ENCODE measurements around the gene UBXN6. TPM values are rescaled to one million over a fixed set of nuclear protein-coding genes. Genes with fewer than 3 reads are reported as not detected.

Gene UBXN6
- total and polyA plus RNA-seq, 2 experiments from 2014 or later, result 19.1 to 21.6 TPM

DNA sequence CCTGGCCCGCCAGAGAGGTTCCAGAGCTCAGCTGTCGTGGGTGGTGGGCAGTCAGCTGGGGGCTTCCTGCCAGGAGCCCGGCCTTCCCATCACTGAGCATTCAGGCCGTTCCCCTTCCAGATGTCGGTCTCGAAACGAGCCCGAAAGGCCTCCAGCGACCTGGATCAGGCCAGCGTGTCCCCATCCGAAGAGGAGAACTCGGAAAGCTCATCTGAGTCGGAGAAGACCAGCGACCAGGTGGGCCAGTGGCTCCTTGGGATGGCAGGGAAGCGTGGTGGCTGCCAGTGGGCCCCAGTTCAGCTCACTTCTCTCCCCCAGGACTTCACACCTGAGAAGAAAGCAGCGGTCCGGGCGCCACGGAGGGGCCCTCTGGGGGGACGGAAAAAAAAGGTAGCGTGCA, 33.9 kb upstream of the UBXN6 start:
- Histone ChIP-seq H3K4me3 (no peak overlapping the region), H3K36me3 (ENCODE audit: insufficient read depth) (peaks cover 21% of the 10 kb centered on the region; the same call in 1 of the 2 replicates), H3K4me1 (ENCODE audit: insufficient read depth) (no peaks in the 10 kb centered on the region), H3F3A (replicated peaks; ENCODE audit: low read depth) (0 out of 2 replicates have a peak, but pooled peaks cover 9% of the 10 kb centered on the region), H3K27ac (ENCODE audit: low read depth) (no peak overlapping the region), H3K79me2 (replicated peaks; ENCODE audit: insufficient read depth) (no peaks in the 10 kb centered on the region), H3K27me3 (ENCODE audit: insufficient read depth) (no peaks in the 10 kb centered on the region), H3K4me2 (no peak overlapping the region), H4K20me1 (replicated peaks; ENCODE audit: insufficient read depth) (no peaks in the 10 kb centered on the region; the same call in 1 of the 2 replicates), H3K9me2 (ENCODE audit: insufficient read depth) (no peaks in the 10 kb centered on the region), H2AFZ (no peak overlapping the region)
- TF ChIP-seq EZH2 (IDR thresholded peaks at IDR 0.05; ENCODE audit: low read depth, unreplicated experiment) (no peak), STAT1 (IDR thresholded peaks at IDR 0.05; ENCODE audit: unreplicated experiment) (no peak)
- TF ChIP-seq, protein P1, sequence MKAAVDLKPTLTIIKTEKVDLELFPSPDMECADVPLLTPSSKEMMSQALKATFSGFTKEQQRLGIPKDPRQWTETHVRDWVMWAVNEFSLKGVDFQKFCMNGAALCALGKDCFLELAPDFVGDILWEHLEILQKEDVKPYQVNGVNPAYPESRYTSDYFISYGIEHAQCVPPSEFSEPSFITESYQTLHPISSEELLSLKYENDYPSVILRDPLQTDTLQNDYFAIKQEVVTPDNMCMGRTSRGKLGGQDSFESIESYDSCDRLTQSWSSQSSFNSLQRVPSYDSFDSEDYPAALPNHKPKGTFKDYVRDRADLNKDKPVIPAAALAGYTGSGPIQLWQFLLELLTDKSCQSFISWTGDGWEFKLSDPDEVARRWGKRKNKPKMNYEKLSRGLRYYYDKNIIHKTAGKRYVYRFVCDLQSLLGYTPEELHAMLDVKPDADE (IDR thresholded peaks at IDR 0.05), result no peak
- no peaks in the 10 kb centered on the region for H3K4me1 Mint-ChIP-seq
- ATAC-seq (no peak), DNase-seq (ENCODE audit: low spot score) (no peak)
- no peaks in the 10 kb centered on the region; the same call in 2 of the 3 replicates for H3K9me3 Mint-ChIP-seq
- no peak overlapping the region for H3K27ac Mint-ChIP-seq
- no peaks in the 10 kb centered on the region for H3K27me3 Mint-ChIP-seq (ENCODE audit: insufficient read depth, low read depth, poor library complexity)
- no peak overlapping the region for H3K4me3 Mint-ChIP-seq
- peaks cover 41% of the 10 kb centered on the region for H3K36me3 Mint-ChIP-seq (ENCODE audit: low read depth)

DNA sequence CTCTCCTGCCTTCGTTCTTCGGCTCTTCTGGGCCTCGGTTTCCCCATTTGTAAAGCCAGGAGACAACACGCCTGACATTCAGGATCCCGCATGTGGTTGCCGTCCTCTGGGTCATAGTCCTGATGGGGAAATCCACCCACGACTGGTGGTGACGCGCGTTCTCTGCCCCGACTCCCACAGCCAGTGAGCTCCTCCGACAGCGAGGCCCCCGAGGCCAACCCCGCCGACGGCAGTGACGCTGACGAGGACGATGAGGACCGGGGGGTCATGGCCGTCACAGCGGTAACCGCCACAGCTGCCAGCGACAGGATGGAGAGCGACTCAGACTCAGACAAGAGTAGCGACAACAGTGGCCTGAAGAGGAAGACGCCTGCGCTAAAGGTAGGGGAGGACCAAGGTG, 30.9 kb upstream of the UBXN6 start:
- DNase-seq (ENCODE audit: low spot score), result no peak
- peaks cover 21% of the 10 kb centered on the region; the same call in 1 of the 2 replicates for H3K36me3 ChIP-seq (ENCODE audit: insufficient read depth)
- H3K4me2 ChIP-seq, result no peak overlapping the region
- H2AFZ ChIP-seq, result no peak overlapping the region
- no peaks in the 10 kb centered on the region; the same call in 1 of the 2 replicates for H4K20me1 ChIP-seq (replicated peaks; ENCODE audit: insufficient read depth)
- H3K9me3 Mint-ChIP-seq, result no peaks in the 10 kb centered on the region; the same call in 2 of the 3 replicates
- no peak overlapping the region for H3K4me3 Mint-ChIP-seq
- no peak overlapping the region for H3K27ac ChIP-seq (ENCODE audit: low read depth)
- peaks cover 47% of the 10 kb centered on the region for H3K36me3 Mint-ChIP-seq (ENCODE audit: low read depth)
- no peak overlapping the region for H3K27ac Mint-ChIP-seq
- no peaks in the 10 kb centered on the region for H3K9me2 ChIP-seq (ENCODE audit: insufficient read depth)
- 0 out of 2 replicates have a peak, but pooled peaks cover 3% of the 10 kb centered on the region for H3K79me2 ChIP-seq (replicated peaks; ENCODE audit: insufficient read depth)
- ATAC-seq, result no peak
- no peaks in the 10 kb centered on the region for H3K27me3 Mint-ChIP-seq (ENCODE audit: insufficient read depth, low read depth, poor library complexity)
- no peak for TF ChIP-seq ZNF331 (CRISPR knock-in tag; IDR thresholded peaks at IDR 0.05; ENCODE audit: low read depth)
- TF ChIP-seq STAT1 (IDR thresholded peaks at IDR 0.05; ENCODE audit: unreplicated experiment), result no peak
- TF ChIP-seq, protein P2, sequence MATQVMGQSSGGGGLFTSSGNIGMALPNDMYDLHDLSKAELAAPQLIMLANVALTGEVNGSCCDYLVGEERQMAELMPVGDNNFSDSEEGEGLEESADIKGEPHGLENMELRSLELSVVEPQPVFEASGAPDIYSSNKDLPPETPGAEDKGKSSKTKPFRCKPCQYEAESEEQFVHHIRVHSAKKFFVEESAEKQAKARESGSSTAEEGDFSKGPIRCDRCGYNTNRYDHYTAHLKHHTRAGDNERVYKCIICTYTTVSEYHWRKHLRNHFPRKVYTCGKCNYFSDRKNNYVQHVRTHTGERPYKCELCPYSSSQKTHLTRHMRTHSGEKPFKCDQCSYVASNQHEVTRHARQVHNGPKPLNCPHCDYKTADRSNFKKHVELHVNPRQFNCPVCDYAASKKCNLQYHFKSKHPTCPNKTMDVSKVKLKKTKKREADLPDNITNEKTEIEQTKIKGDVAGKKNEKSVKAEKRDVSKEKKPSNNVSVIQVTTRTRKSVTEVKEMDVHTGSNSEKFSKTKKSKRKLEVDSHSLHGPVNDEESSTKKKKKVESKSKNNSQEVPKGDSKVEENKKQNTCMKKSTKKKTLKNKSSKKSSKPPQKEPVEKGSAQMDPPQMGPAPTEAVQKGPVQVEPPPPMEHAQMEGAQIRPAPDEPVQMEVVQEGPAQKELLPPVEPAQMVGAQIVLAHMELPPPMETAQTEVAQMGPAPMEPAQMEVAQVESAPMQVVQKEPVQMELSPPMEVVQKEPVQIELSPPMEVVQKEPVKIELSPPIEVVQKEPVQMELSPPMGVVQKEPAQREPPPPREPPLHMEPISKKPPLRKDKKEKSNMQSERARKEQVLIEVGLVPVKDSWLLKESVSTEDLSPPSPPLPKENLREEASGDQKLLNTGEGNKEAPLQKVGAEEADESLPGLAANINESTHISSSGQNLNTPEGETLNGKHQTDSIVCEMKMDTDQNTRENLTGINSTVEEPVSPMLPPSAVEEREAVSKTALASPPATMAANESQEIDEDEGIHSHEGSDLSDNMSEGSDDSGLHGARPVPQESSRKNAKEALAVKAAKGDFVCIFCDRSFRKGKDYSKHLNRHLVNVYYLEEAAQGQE (IDR thresholded peaks at IDR 0.05; ENCODE audit: unreplicated experiment), result no peak
- TF ChIP-seq EZH2 (IDR thresholded peaks at IDR 0.05; ENCODE audit: low read depth, unreplicated experiment), result no peak
- H3K27me3 ChIP-seq (ENCODE audit: insufficient read depth), result no peaks in the 10 kb centered on the region
- no peaks in the 10 kb centered on the region; the same call in 2 of the 3 replicates for H3K4me1 Mint-ChIP-seq
- H3F3A ChIP-seq (replicated peaks; ENCODE audit: low read depth), result peaks cover 9% of the 10 kb centered on the region; the same call in 1 of the 2 replicates
- H3K4me1 ChIP-seq (ENCODE audit: insufficient read depth), result no peaks in the 10 kb centered on the region
- no peak overlapping the region for H3K4me3 ChIP-seq
